H9 (cell line): ENCODE data around the gene AMOTL1. TPM values are rescaled to one million over a fixed set of nuclear protein-coding genes. Genes with fewer than 3 reads are reported as not detected.

ENCODE experiments used
- DNase-seq: peaks from one replicate; pipeline ENCODE4 v3.0.0-alpha.2; 2017
- H2AFZ ChIP-seq: one replicate; pipeline ENCODE4 v1.6.1; 2013; ENCODE audit warnings: mild to moderate bottlenecking, low read length, control low read depth, moderate library complexity
- H2AK5ac ChIP-seq: 2 replicates; pipeline ENCODE4 v1.6.1; 2013; ENCODE audit warnings: low read length, control low read depth, mixed read lengths; ENCODE audit not compliant: insufficient read length
- H2BK120ac ChIP-seq: one replicate; pipeline ENCODE4 v1.6.1; 2013; ENCODE audit warnings: low read depth, mild to moderate bottlenecking, low read length, control low read depth, inconsistent platforms; ENCODE audit not compliant: poor library complexity, severe bottlenecking
- H2BK12ac ChIP-seq: 2 replicates; pipeline ENCODE4 v1.6.1; 2013; ENCODE audit warnings: low read length, control low read depth, mixed read lengths, low read depth; ENCODE audit not compliant: insufficient read length
- H2BK15ac ChIP-seq: 2 replicates; pipeline ENCODE4 v1.6.1; 2013; ENCODE audit warnings: low read depth, low read length, control low read depth
- H2BK20ac ChIP-seq: one replicate; pipeline ENCODE4 v1.6.1; 2013; ENCODE audit warnings: low read depth, mild to moderate bottlenecking, low read length, control low read depth, inconsistent platforms; ENCODE audit not compliant: poor library complexity, severe bottlenecking
- H2BK5ac ChIP-seq: 2 replicates; pipeline ENCODE4 v1.6.1; 2013; ENCODE audit warnings: low read length, control low read depth, mixed read lengths; ENCODE audit not compliant: insufficient read length
- H3K14ac ChIP-seq: 2 replicates; pipeline ENCODE4 v1.6.1; 2013; ENCODE audit warnings: low read length, control low read depth; ENCODE audit not compliant: insufficient read depth
- H3K18ac ChIP-seq: 2 replicates; pipeline ENCODE4 v1.6.1; 2013; ENCODE audit warnings: low read depth, mild to moderate bottlenecking, mixed read lengths, low read length, control low read depth; ENCODE audit not compliant: insufficient read length
- H3K23ac ChIP-seq: 2 replicates; pipeline ENCODE4 v1.6.1; 2013; ENCODE audit warnings: low read length, control low read depth, mixed read lengths, low read depth; ENCODE audit not compliant: insufficient read length
- H3K23me2 ChIP-seq: 2 replicates; pipeline ENCODE4 v1.6.1; 2013; ENCODE audit warnings: low read depth, mild to moderate bottlenecking, mixed read lengths, low read length, control low read depth; ENCODE audit not compliant: insufficient read length, poor library complexity, severe bottlenecking
- H3K27ac ChIP-seq: 2 replicates; pipeline ENCODE4 v1.5.1; 2013; ENCODE audit warnings: low read length, control low read depth, mixed read lengths, low read depth; ENCODE audit not compliant: insufficient read length
- H3K27me3 ChIP-seq: 2 replicates; pipeline ENCODE4 v1.6.1; 2013; ENCODE audit warnings: low read length, control low read depth, inconsistent platforms; ENCODE audit not compliant: insufficient read depth
- H3K4ac ChIP-seq: 2 replicates; pipeline ENCODE4 v1.6.1; 2013; ENCODE audit warnings: low read depth, mild to moderate bottlenecking, control low read depth, inconsistent platforms, low read length, moderate library complexity
- H3K4me1 ChIP-seq: 2 replicates; pipeline ENCODE4 v1.6.1; 2013; ENCODE audit warnings: low read length, control low read depth, inconsistent platforms; ENCODE audit not compliant: insufficient read depth
- H3K4me2 ChIP-seq: 2 replicates; pipeline ENCODE4 v1.6.1; 2013; ENCODE audit warnings: low read length, control low read depth, mixed read lengths; ENCODE audit not compliant: insufficient read length, insufficient read depth
- H3K56ac ChIP-seq: 2 replicates; pipeline ENCODE4 v1.6.1; 2013; ENCODE audit warnings: low read depth, mild to moderate bottlenecking, mixed read lengths, low read length, control low read depth; ENCODE audit not compliant: insufficient read length
- H3K79me1 ChIP-seq: 2 replicates; pipeline ENCODE4 v1.6.1; 2013; ENCODE audit warnings: low read depth, mild to moderate bottlenecking, moderate library complexity, low read length, control low read depth, inconsistent platforms; ENCODE audit not compliant: insufficient read depth, poor library complexity, severe bottlenecking
- H3K79me2 ChIP-seq: 2 replicates; pipeline ENCODE4 v1.6.1; 2013; ENCODE audit warnings: low read length, control low read depth, inconsistent platforms; ENCODE audit not compliant: insufficient read depth
- H3K9ac ChIP-seq: 2 replicates; pipeline ENCODE4 v1.6.1; 2013; ENCODE audit warnings: low read length, control low read depth, mixed read lengths; ENCODE audit not compliant: insufficient read length; ENCODE audit errors: extremely low read depth
- H3K9me3 ChIP-seq: one replicate; pipeline ENCODE4 v1.6.1; 2013; ENCODE audit warnings: low read depth, low read length, inconsistent platforms; ENCODE audit not compliant: control insufficient read depth
- H3T11ph ChIP-seq: one replicate; pipeline ENCODE4 v1.6.1; 2013; ENCODE audit warnings: mild to moderate bottlenecking, low read length, control low read depth, inconsistent platforms
- H4K20me1 ChIP-seq: one replicate; pipeline ENCODE4 v1.6.1; 2013; ENCODE audit not compliant: control insufficient read depth, insufficient read length, insufficient read depth
- H4K5ac ChIP-seq: 2 replicates; pipeline ENCODE4 v1.6.1; 2013; ENCODE audit warnings: low read depth, mild to moderate bottlenecking, mixed read lengths, low read length, control low read depth; ENCODE audit not compliant: insufficient read length
- H4K8ac ChIP-seq: replicated peaks from 2 replicates; pipeline ENCODE4 v1.6.1; 2013; ENCODE audit warnings: low read length, control low read depth, mixed read lengths, low read depth; ENCODE audit not compliant: insufficient read length
- H4K91ac ChIP-seq: 2 replicates; pipeline ENCODE4 v1.6.1; 2013; ENCODE audit warnings: low read depth, mild to moderate bottlenecking, moderate library complexity, mixed read lengths, low read length, control low read depth; ENCODE audit not compliant: insufficient read length
- H3K27ac Mint-ChIP-seq, 3 experiments: 2 replicates in 2 of 3; 3 replicates in 1 of 3; pipeline ENCODE4 v1.8.0; 2020 to 2021; ENCODE audit warnings: mixed read lengths in 3 of 3, mild to moderate bottlenecking in 1 of 3, moderate library complexity in 1 of 3
- H3K27me3 Mint-ChIP-seq: 2 replicates; pipeline ENCODE4 v1.8.0; 2021; ENCODE audit warnings: low read depth, mild to moderate bottlenecking, moderate library complexity, mixed read lengths
- H3K36me3 Mint-ChIP-seq, 3 experiments: 2 replicates in 2 of 3; 3 replicates in 1 of 3; pipeline ENCODE4 v1.8.0; 2020 to 2021; ENCODE audit warnings: low read depth in 3 of 3, mixed read lengths in 3 of 3; ENCODE audit not compliant: insufficient read depth in 1 of 3
- H3K4me1 Mint-ChIP-seq, 2 experiments: 2 replicates each; pipeline ENCODE4 v1.8.0; 2020; ENCODE audit warnings: mixed read lengths in 2 of 2
- H3K4me3 Mint-ChIP-seq, 2 experiments: 2 replicates in 1 of 2; 3 replicates in 1 of 2; pipeline ENCODE4 v1.8.0; 2020 to 2021; ENCODE audit warnings: mild to moderate bottlenecking in 2 of 2, mixed read lengths in 2 of 2, moderate library complexity in 1 of 2
- H3K9me3 Mint-ChIP-seq, 2 experiments: 2 replicates in 1 of 2; 3 replicates in 1 of 2; pipeline ENCODE4 v1.8.0; 2020; ENCODE audit warnings: mild to moderate bottlenecking in 2 of 2, mixed read lengths in 2 of 2, moderate library complexity in 1 of 2
- WGBS: extraction: QIAGEN DNeasy Blood & Tissue Kit; methylation state at CpG from one replicate; pipeline ENCODE4 v1.1.7; 2013; ENCODE audit warnings: missing lambda C conversion rate, low lambda C conversion rate, mixed read lengths; ENCODE audit not compliant: insufficient read length; ENCODE audit errors: extremely low coverage; 5-methylcytosine and 5-hydroxymethylcytosine counted together
- total RNA-seq: library from RNA; stranded (reverse); gene quantifications from 2 replicates; pipeline ENCODE4 v1.2.1, GENCODE V29; 2021
- TF ChIP-seq, protein P1 (sequence below): fragments of 200-600 bp; sonication (generic); conservative IDR thresholded peaks from 3 replicates; pipeline ENCODE4 v1.8.0; 2021; ENCODE audit warnings: antibody characterized with exemption, mild to moderate bottlenecking

Gene AMOTL1
- total RNA-seq, 1 experiment from 2014 or later, result 18.5 TPM

DNA sequence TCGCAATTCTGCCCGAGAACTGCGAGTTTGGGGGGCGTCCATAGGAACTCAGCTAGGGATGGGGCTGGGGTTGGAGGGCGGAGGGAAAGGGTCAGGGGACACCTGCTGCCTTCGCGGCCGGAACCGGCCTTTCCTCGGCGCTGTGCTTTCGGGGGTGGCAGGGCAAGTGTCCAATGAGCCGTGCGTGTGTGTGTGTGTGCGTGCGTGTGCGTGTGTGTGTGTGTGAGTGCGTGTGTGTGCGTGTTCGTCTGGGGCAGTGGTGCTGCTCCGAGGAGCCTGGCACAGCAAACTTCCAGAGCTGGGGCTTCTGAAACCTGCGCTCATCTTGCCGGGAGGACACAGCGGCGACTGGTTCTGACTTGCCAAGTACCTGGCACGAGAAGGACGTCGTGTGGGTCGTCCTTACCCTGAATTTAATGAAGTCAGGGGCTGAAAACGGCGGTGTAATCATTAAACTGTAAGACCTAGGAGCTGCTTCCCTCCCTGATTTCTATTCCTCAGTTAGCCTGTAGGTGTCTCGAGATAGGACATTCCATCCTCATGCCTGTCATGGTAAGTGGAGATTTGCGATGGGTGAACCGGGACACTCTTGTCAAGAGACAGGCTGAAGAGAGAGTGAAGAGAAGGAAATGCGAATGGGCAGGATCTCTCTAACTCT, 27.0 kb upstream of the AMOTL1 start:
- no peak overlapping the region for H2BK15ac ChIP-seq
- H2BK5ac ChIP-seq, result no peak overlapping the region
- no peak overlapping the region for H3K18ac ChIP-seq
- Mint-ChIP-seq H3K4me3 (peak overlapping the region; percentile 79 to 93), H3K27ac (peak overlapping the region in 1 of 3 experiments; percentile 83; a peak in 2 of 7 replicates), H3K4me1 (peaks cover 9 to 14% of the 10 kb centered on the region in 2 experiments), H3K36me3 (no peaks in the 10 kb centered on the region; a peak in 1 of 7 replicates), H3K27me3 (peaks cover 25% of the 10 kb centered on the region), H3K9me3 (no peaks in the 10 kb centered on the region; a peak in 1 of 5 replicates)
- no peak overlapping the region for H3K23ac ChIP-seq
- peak overlapping the region; percentile 73 for H3K4me2 ChIP-seq
- H3K4me1 ChIP-seq, result no peaks in the 10 kb centered on the region; the same call in 1 of the 2 replicates
- H3K56ac ChIP-seq, result no peak overlapping the region
- no peak overlapping the region for H3T11ph ChIP-seq
- no peaks in the 10 kb centered on the region for H3K79me2 ChIP-seq
- no peak overlapping the region for H2BK20ac ChIP-seq
- peaks cover 12% of the 10 kb centered on the region for H3K23me2 ChIP-seq
- H3K79me1 ChIP-seq, result no peaks in the 10 kb centered on the region
- no peak overlapping the region for H2BK120ac ChIP-seq
- no peak overlapping the region for H2BK12ac ChIP-seq
- no peak overlapping the region for H4K5ac ChIP-seq
- H4K20me1 ChIP-seq, result no peaks in the 10 kb centered on the region
- H2AFZ ChIP-seq, result no peak overlapping the region
- TF ChIP-seq, protein P1, sequence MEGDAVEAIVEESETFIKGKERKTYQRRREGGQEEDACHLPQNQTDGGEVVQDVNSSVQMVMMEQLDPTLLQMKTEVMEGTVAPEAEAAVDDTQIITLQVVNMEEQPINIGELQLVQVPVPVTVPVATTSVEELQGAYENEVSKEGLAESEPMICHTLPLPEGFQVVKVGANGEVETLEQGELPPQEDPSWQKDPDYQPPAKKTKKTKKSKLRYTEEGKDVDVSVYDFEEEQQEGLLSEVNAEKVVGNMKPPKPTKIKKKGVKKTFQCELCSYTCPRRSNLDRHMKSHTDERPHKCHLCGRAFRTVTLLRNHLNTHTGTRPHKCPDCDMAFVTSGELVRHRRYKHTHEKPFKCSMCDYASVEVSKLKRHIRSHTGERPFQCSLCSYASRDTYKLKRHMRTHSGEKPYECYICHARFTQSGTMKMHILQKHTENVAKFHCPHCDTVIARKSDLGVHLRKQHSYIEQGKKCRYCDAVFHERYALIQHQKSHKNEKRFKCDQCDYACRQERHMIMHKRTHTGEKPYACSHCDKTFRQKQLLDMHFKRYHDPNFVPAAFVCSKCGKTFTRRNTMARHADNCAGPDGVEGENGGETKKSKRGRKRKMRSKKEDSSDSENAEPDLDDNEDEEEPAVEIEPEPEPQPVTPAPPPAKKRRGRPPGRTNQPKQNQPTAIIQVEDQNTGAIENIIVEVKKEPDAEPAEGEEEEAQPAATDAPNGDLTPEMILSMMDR, result peak; percentile 63
- H3K14ac ChIP-seq, result no peak overlapping the region; the same call in none of the 2 replicates
- no peaks in the 10 kb centered on the region for H3K9me3 ChIP-seq
- peak overlapping the region; percentile 56 for H3K9ac ChIP-seq
- no peak overlapping the region for H4K8ac ChIP-seq
- H4K91ac ChIP-seq, result no peak overlapping the region
- no CpG with 5 or more reads among the region's 35 CpGs for WGBS
- H3K27ac ChIP-seq, result no peak overlapping the region
- H3K4ac ChIP-seq, result no peak overlapping the region
- H2AK5ac ChIP-seq, result no peak overlapping the region
- peak; percentile 47 for DNase-seq
- H3K27me3 ChIP-seq, result no peaks in the 10 kb centered on the region; the same call in 1 of the 2 replicates
